SH-SY5Y (cell line): ENCODE data around the gene MOB4.

ENCODE experiments used
- GATA2 ChIP-seq: IDR thresholded peaks from 2 replicates; pipeline ENCODE4 v1.6.1; 2011; ENCODE audit warnings: mild to moderate bottlenecking, low read depth, low read length
- GATA3 ChIP-seq: IDR thresholded peaks from 2 replicates; pipeline ENCODE4 v1.6.1; 2011; ENCODE audit warnings: low read depth, mild to moderate bottlenecking, low read length, moderate library complexity

GRCh38 chr2:197480165-197481036 lies 35.5 kb upstream of the MOB4 start:
- TF ChIP-seq GATA2: no peak
- TF ChIP-seq GATA3: no peak
